Mesenchymal stem cell (in vitro differentiated cells and primary cell): ENCODE data around the gene CDK5R1.

Experiments
- DNase-seq: peaks from one replicate; pipeline ENCODE4 v3.0.0-alpha.2; 2013
- H2AFZ ChIP-seq: one replicate; pipeline ENCODE4 v1.6.1; 2013; ENCODE audit warnings: low read depth, mild to moderate bottlenecking, control low read depth, inconsistent platforms, low read length, moderate library complexity
- H2AK5ac ChIP-seq: 2 replicates; pipeline ENCODE4 v1.6.1; 2013; ENCODE audit warnings: low read length, moderate library complexity, mild to moderate bottlenecking, inconsistent platforms; ENCODE audit not compliant: severe bottlenecking
- H2BK120ac ChIP-seq: one replicate; pipeline ENCODE4 v1.6.1; 2013; ENCODE audit warnings: low read depth, mild to moderate bottlenecking, inconsistent platforms, low read length, moderate library complexity
- H2BK12ac ChIP-seq, 2 experiments: one replicate each; pipeline ENCODE4 v1.6.1; 2013; ENCODE audit warnings: inconsistent platforms in 2 of 2, low read length in 2 of 2, mild to moderate bottlenecking in 2 of 2, moderate library complexity in 2 of 2, control low read depth in 1 of 2
- H2BK15ac ChIP-seq: one replicate; pipeline ENCODE4 v1.6.1; 2013; ENCODE audit warnings: mild to moderate bottlenecking, low read depth, inconsistent platforms; ENCODE audit not compliant: poor library complexity, severe bottlenecking
- H2BK5ac ChIP-seq: 2 replicates; pipeline ENCODE4 v1.6.1; 2013; ENCODE audit warnings: low read depth, mild to moderate bottlenecking, low read length, control low read depth, inconsistent platforms; ENCODE audit not compliant: poor library complexity, severe bottlenecking
- H3K14ac ChIP-seq, 2 experiments: one replicate each; pipeline ENCODE4 v1.6.1; 2013; ENCODE audit warnings: inconsistent platforms in 2 of 2, low read length in 2 of 2, control low read depth in 1 of 2, mild to moderate bottlenecking in 1 of 2, moderate library complexity in 1 of 2
- H3K18ac ChIP-seq, 2 experiments: one replicate each; pipeline ENCODE4 v1.6.1; 2013; ENCODE audit warnings: inconsistent platforms in 2 of 2, low read length in 2 of 2, control low read depth in 1 of 2, low read depth in 1 of 2, mild to moderate bottlenecking in 1 of 2
- H3K23ac ChIP-seq, 2 experiments: one replicate each; pipeline ENCODE4 v1.6.1; 2013; ENCODE audit warnings: inconsistent platforms in 2 of 2, low read length in 2 of 2, mild to moderate bottlenecking in 2 of 2, moderate library complexity in 2 of 2, control low read depth in 1 of 2
- H3K27ac ChIP-seq: 2 replicates; pipeline ENCODE4 v1.5.1; 2013; ENCODE audit warnings: mild to moderate bottlenecking, moderate library complexity, low read length, control low read depth, inconsistent platforms; ENCODE audit not compliant: poor library complexity, severe bottlenecking
- H3K27me3 ChIP-seq, 2 experiments: 2 replicates each; pipeline versions ENCODE4 v1.6.1 to v1.7.0; 2013; ENCODE audit warnings: low read length in 2 of 2, mild to moderate bottlenecking in 2 of 2, moderate library complexity in 2 of 2, control low read depth in 1 of 2, inconsistent platforms in 1 of 2; ENCODE audit not compliant: control insufficient read depth in 1 of 2, insufficient read depth in 1 of 2
- H3K36me3 ChIP-seq, 2 experiments: 2 replicates each; pipeline versions ENCODE4 v1.6.1 to v1.7.0; 2013; ENCODE audit warnings: low read length in 2 of 2, control low read depth in 1 of 2, inconsistent platforms in 1 of 2, low read depth in 1 of 2, mild to moderate bottlenecking in 1 of 2; ENCODE audit not compliant: insufficient read depth in 2 of 2, control insufficient read depth in 1 of 2
- H3K4ac ChIP-seq, 2 experiments: one replicate each; pipeline ENCODE4 v1.6.1; 2013; ENCODE audit warnings: inconsistent platforms in 2 of 2, low read length in 2 of 2, mild to moderate bottlenecking in 2 of 2, moderate library complexity in 2 of 2, control low read depth in 1 of 2, low read depth in 1 of 2
- H3K4me1 ChIP-seq: 2 replicates; pipeline ENCODE4 v1.6.1; 2013; ENCODE audit warnings: low read depth, low read length, control low read depth; ENCODE audit not compliant: control insufficient read depth, insufficient read depth
- H3K4me2 ChIP-seq: 2 replicates; pipeline ENCODE4 v1.6.1; 2013; ENCODE audit warnings: low read length, mild to moderate bottlenecking, inconsistent platforms; ENCODE audit not compliant: poor library complexity, severe bottlenecking
- H3K4me3 ChIP-seq, 2 experiments: 2 replicates each; pipeline versions ENCODE4 v1.5.1 to v1.7.0; 2013; ENCODE audit warnings: low read length in 2 of 2, mild to moderate bottlenecking in 2 of 2, control low read depth in 1 of 2, low read depth in 1 of 2; ENCODE audit not compliant: insufficient read depth in 1 of 2
- H3K79me1 ChIP-seq: replicated peaks from 2 replicates; pipeline ENCODE4 v1.6.1; 2013; ENCODE audit warnings: mild to moderate bottlenecking, control low read depth, low read length, inconsistent platforms; ENCODE audit not compliant: poor library complexity, severe bottlenecking
- H3K9ac ChIP-seq: 2 replicates; pipeline ENCODE4 v1.7.0; 2013; ENCODE audit warnings: mild to moderate bottlenecking, low read length, moderate library complexity
- H3K9me3 ChIP-seq: 2 replicates; pipeline ENCODE4 v1.7.0; 2013; ENCODE audit warnings: mild to moderate bottlenecking, low read length; ENCODE audit not compliant: control insufficient read depth
- H4K8ac ChIP-seq: one replicate; pipeline ENCODE4 v1.6.1; 2013; ENCODE audit warnings: inconsistent platforms, mild to moderate bottlenecking, low read length, moderate library complexity
- H4K91ac ChIP-seq: one replicate; pipeline ENCODE4 v1.6.1; 2013; ENCODE audit warnings: mild to moderate bottlenecking, low read length, inconsistent platforms
- WGBS: methylation state at CpG from one replicate; pipeline ENCODE4 v1.1.7; 2013; ENCODE audit warnings: mixed read lengths; 5-methylcytosine and 5-hydroxymethylcytosine counted together

CDK5R1 gene

DNA sequence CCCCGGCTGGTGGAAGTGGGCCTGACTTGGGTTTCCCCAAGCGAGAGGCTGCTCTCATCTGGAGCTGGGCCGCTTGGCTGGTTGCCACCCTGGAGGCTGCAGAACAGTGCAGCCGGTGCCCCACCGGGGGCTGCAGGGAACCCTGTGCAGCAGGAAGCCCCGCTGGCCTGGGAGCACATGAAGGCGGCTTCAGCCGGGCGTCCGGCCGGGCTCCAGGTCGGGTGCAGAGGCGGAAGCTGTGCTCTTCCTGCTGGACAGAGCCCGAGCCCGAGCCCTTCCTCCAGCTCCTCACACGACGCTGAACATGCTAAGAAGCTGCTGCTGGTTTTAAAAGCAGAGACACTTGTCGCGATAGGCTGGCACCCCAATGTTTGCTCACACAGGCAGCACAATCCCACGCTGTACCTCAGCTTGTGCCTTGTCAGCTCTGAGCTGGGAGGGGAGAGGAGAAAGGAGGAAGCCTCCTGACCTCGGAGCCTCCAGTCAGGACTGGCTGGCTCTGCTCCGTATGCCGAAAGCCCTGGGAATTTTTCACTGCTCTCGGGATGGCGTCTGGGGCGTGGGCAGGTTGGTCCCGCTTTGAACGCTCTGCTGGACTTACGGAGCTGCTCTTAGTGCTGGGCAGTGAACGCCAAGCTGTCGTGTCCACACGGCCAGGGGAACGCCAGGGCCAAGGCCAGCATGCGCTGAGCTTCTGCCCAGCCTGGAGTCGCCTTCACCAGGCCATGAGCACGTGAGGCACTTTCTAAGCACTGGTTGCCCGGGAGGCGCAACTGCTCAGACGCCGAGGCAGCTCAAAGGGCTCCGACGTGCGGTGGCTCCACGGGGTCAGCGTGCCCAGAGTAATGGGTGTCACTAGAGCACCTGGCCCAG, 8.8 kb downstream of the CDK5R1 start:
- Histone ChIP-seq H3K4me2 (no peak overlapping the region), H4K8ac (no peak overlapping the region), H3K27me3 (no peaks in the 10 kb centered on the region), H3K79me1 (peaks cover 2% of the 10 kb centered on the region), H3K36me3 (peaks cover 5 to 14% of the 10 kb centered on the region in 2 experiments), H3K4me3 (no peak overlapping the region), H2BK5ac (no peak overlapping the region), H2BK120ac (no peak overlapping the region), H2BK15ac (no peak overlapping the region), H4K91ac (no peak overlapping the region), H3K4me1 (peaks cover 50% of the 10 kb centered on the region), H3K4ac (no peak overlapping the region), H3K23ac (no peak overlapping the region), H3K9me3 (no peaks in the 10 kb centered on the region), H3K9ac (no peak overlapping the region), H3K27ac (no peak overlapping the region), H2AFZ (no peak overlapping the region), H2BK12ac (peak overlapping the region in 1 of 2 experiments; percentile 29), H3K18ac (peak overlapping the region in 1 of 2 experiments; percentile 42), H3K14ac (peak overlapping the region in 1 of 2 experiments; percentile 84), H2AK5ac (no peak overlapping the region)
- 90% methylated on average over 45 of the region's 45 CpGs for WGBS
- no peak for DNase-seq

GRCh38 chr17:32496395-32497073, 9.7 kb downstream of the CDK5R1 start:
- H3K9me3 ChIP-seq = no peaks in the 10 kb centered on the region
- H2AK5ac ChIP-seq = no peak overlapping the region
- H3K14ac ChIP-seq = no peak overlapping the region
- no peak overlapping the region for H2BK15ac ChIP-seq
- no peak overlapping the region for H2BK5ac ChIP-seq
- no peaks in the 10 kb centered on the region for H3K79me1 ChIP-seq
- peak overlapping the region in 1 of 2 experiments; percentile 10 for H3K4ac ChIP-seq
- no peak overlapping the region for H2AFZ ChIP-seq
- no peak overlapping the region for H3K9ac ChIP-seq
- no peak overlapping the region for H3K23ac ChIP-seq
- peaks cover under 1 to 14% of the 10 kb centered on the region in 2 experiments for H3K36me3 ChIP-seq
- peaks cover 50% of the 10 kb centered on the region for H3K4me1 ChIP-seq
- no peak overlapping the region for H3K4me2 ChIP-seq
- no peak overlapping the region for H2BK120ac ChIP-seq
- H3K4me3 ChIP-seq = no peak overlapping the region
- peak overlapping the region; percentile 20 for H4K91ac ChIP-seq
- H4K8ac ChIP-seq = peak overlapping the region; percentile 60
- 35% methylated on average over 14 of the region's 16 CpGs for WGBS
- DNase-seq = peak; percentile 76
- no peak overlapping the region for H2BK12ac ChIP-seq
- peak overlapping the region; percentile 17 for H3K27ac ChIP-seq
- no peak overlapping the region for H3K18ac ChIP-seq
- H3K27me3 ChIP-seq = no peaks in the 10 kb centered on the region

- no peak overlapping the region for H3K4ac ChIP-seq
- no peak overlapping the region for H2BK5ac ChIP-seq
- H2BK12ac ChIP-seq = no peak overlapping the region
- peaks cover 0 to 21% of the 10 kb centered on the region in 2 experiments for H3K36me3 ChIP-seq
- H3K9me3 ChIP-seq = no peaks in the 10 kb centered on the region
- H2BK120ac ChIP-seq = no peak overlapping the region
- no peaks in the 10 kb centered on the region for H3K27me3 ChIP-seq
- H3K9ac ChIP-seq = no peak overlapping the region
- H3K4me1 ChIP-seq = peaks cover 47% of the 10 kb centered on the region
- H3K18ac ChIP-seq = no peak overlapping the region
- H2AK5ac ChIP-seq = peak overlapping the region; percentile 3
- peak overlapping the region; percentile 35 for H4K8ac ChIP-seq
- H3K4me3 ChIP-seq = no peak overlapping the region
- H3K79me1 ChIP-seq = no peaks in the 10 kb centered on the region
- no peak overlapping the region for H3K4me2 ChIP-seq
- no peak overlapping the region for H2AFZ ChIP-seq
- DNase-seq = peak; percentile 40
- no peak overlapping the region for H3K23ac ChIP-seq
- WGBS = 88% methylated on average over 14 of the region's 18 CpGs
- H3K27ac ChIP-seq = no peak overlapping the region
- no peak overlapping the region for H4K91ac ChIP-seq
- no peak overlapping the region for H2BK15ac ChIP-seq
- no peak overlapping the region for H3K14ac ChIP-seq
Observed at GRCh38 chr17:32497431-32498205, 10.8 kb downstream of the CDK5R1 start.
